K562 (cell line): ENCODE data around the gene TNFRSF18. TPM values are rescaled to one million over a fixed set of nuclear protein-coding genes. Genes with fewer than 3 reads are reported as not detected.

ENCODE experiments used
- ATAC-seq: fragments of 200-7000 bp; cut with Tn5 transposase; 3 replicates; pipeline ENCODE4 v1.9.1; 2020; ENCODE audit warnings: moderate library complexity
- BruUV-seq: library from RNA; stranded (reverse); fragments of 400-500 nt; replicated peaks from 2 replicates; lab custom pipeline; 2021; lab: Mats Ljungman, UMichigan
- CTCF ChIA-PET: fragments of 300-600 bp; formaldehyde crosslinking; extraction: SDS; loops from one replicate; lab custom pipeline; 2021; ENCODE audit warnings: low intra/inter-chr PET ratio; lab: Yijun Ruan, JAX
- POLR2A ChIA-PET: fragments of 300-600, 350-650 bp; sonication (Branson Sonifier 250); formaldehyde crosslinking; extraction: SDS; loops from one replicate; lab custom pipeline; 2021; ENCODE audit warnings: antibody characterized with exemption, inconsistent platforms; lab: Yijun Ruan, JAX
- DNase-seq, 4 experiments: peaks; one replicate each; pipeline versions ENCODE4 v3.0.0 to v3.0.0-alpha.2; 2011 to 2018; ENCODE audit warnings: low spot score in 3 of 4, mixed read lengths in 3 of 4; ENCODE audit errors: extremely low read depth in 1 of 4
- FAIRE-seq: peaks from 2 replicates; lab custom pipeline; 2011; peaks lifted over from hg19 to GRCh38; lab: Jason Lieb, UNC
- H2AFZ ChIP-seq: 2 replicates; pipeline ENCODE4 v1.6.0; 2011; ENCODE audit warnings: low read depth, low read length, control low read depth, inconsistent platforms
- H3K27ac ChIP-seq: fragments of 200-600 bp; 3 replicates; pipeline ENCODE4 v1.8.0; 2011; ENCODE audit warnings: low read depth, mild to moderate bottlenecking, control low read depth, inconsistent platforms, low read length, moderate library complexity, mixed read lengths; ENCODE audit errors: extremely low read depth
- H3K27me3 ChIP-seq, 2 experiments: fragments of 300-600 bp in 1 of 2; 2 replicates in 1 of 2; 3 replicates in 1 of 2; pipeline versions ENCODE4 v1.6.0 to v1.8.0; 2011; ENCODE audit warnings: inconsistent platforms in 2 of 2, low read length in 2 of 2, mild to moderate bottlenecking in 1 of 2, mixed read lengths in 1 of 2, moderate library complexity in 1 of 2; ENCODE audit not compliant: control insufficient read depth in 2 of 2, insufficient read depth in 2 of 2
- H3K36me3 ChIP-seq: fragments of 300-600 bp; 3 replicates; pipeline ENCODE4 v1.8.0; 2011; ENCODE audit warnings: mild to moderate bottlenecking, low read length, inconsistent platforms; ENCODE audit not compliant: control insufficient read depth, insufficient read depth
- H3K4me1 ChIP-seq, 2 experiments: fragments of 200-600 bp in 1 of 2; replicated peaks in 1 of 2; 2 replicates in 1 of 2; 3 replicates in 1 of 2; pipeline versions ENCODE4 v1.5.1 to v1.8.0; 2011; ENCODE audit warnings: inconsistent platforms in 2 of 2, low read length in 2 of 2, mild to moderate bottlenecking in 1 of 2, mixed read lengths in 1 of 2, moderate library complexity in 1 of 2; ENCODE audit not compliant: control insufficient read depth in 2 of 2, insufficient read depth in 2 of 2
- H3K4me2 ChIP-seq: 2 replicates; pipeline ENCODE4 v1.6.1; 2011; ENCODE audit warnings: low read length, control low read depth, inconsistent platforms, mixed read lengths; ENCODE audit not compliant: insufficient read depth
- H3K4me3 ChIP-seq: fragments of 200-600 bp; sonication (generic), shearing (Covaris generic); 2 replicates; pipeline ENCODE4 v1.5.1; 2016; ENCODE audit warnings: control low read depth, inconsistent platforms
- H3K79me2 ChIP-seq: fragments of 200-600 bp; 3 replicates; pipeline ENCODE4 v1.8.0; 2011; ENCODE audit warnings: low read length, inconsistent platforms; ENCODE audit not compliant: control insufficient read depth, insufficient read depth
- H3K9ac ChIP-seq, 2 experiments: 2 replicates each; pipeline versions ENCODE4 v1.6.0 to v1.6.1; 2011; ENCODE audit warnings: low read depth in 2 of 2, low read length in 2 of 2, control low read depth in 1 of 2, inconsistent platforms in 1 of 2, mild to moderate bottlenecking in 1 of 2, mixed read lengths in 1 of 2; ENCODE audit not compliant: insufficient read depth in 1 of 2
- H3K9me1 ChIP-seq: one replicate; pipeline ENCODE4 v1.6.0; 2011; ENCODE audit warnings: inconsistent platforms, mild to moderate bottlenecking, low read length, moderate library complexity; ENCODE audit not compliant: control insufficient read depth, insufficient read depth
- H3K9me3 ChIP-seq: replicated peaks from 2 replicates; pipeline ENCODE4 v1.5.1; 2011; ENCODE audit warnings: low read depth, low read length, inconsistent platforms; ENCODE audit not compliant: control insufficient read depth, insufficient read depth
- H4K20me1 ChIP-seq: replicated peaks from 2 replicates; pipeline ENCODE4 v1.6.1; 2011; ENCODE audit warnings: low read length, inconsistent platforms, mixed read lengths; ENCODE audit not compliant: control insufficient read depth, insufficient read depth
- KDM1A ChIP-seq, 2 experiments: fragments of 450-650 bp; IDR thresholded peaks; 2 replicates each; pipeline ENCODE4 v1.6.1; 2016; ENCODE audit warnings: mild to moderate bottlenecking in 2 of 2
- MAFK ChIP-seq: IDR thresholded peaks from 2 replicates; pipeline ENCODE4 v1.6.1; 2011; ENCODE audit warnings: low read length, improper control_type of control experiment
- POLR2G ChIP-seq: fragments of 200-400 bp; formaldehyde crosslinking; IDR thresholded peaks from 2 replicates; pipeline ENCODE4 v1.6.1; 2017; ENCODE audit warnings: low read depth, mild to moderate bottlenecking, antibody characterized with exemption, low read length, moderate library complexity
- WGBS: fragments of 100-300 bp; shearing (Covaris generic); methylation state at CpG from one replicate; pipeline ENCODE4 v1.1.6; 2016; ENCODE audit warnings: low coverage, mixed read lengths; ENCODE audit not compliant: insufficient coverage; ENCODE audit errors: missing lambda C conversion rate; 5-methylcytosine and 5-hydroxymethylcytosine counted together
- in situ Hi-C: fragments of 300-500 bp; cut with MboI; formaldehyde crosslinking; loops from 4 replicates; pipeline ENCODE4 v1.15.0; 2018; ENCODE audit warnings: inconsistent platforms, mixed read lengths
- intact Hi-C: fragments of 100-400 bp; cut with micrococcal nuclease; formaldehyde crosslinking; loops from 2 replicates; pipeline ENCODE4 v1.14.2; 2022
- polyA plus RNA-seq, 8 experiments: library from polyadenylated mRNA; depleted of rRNA in 4 of 8; stranded (reverse) in 5 of 8; unstranded in 3 of 8; fragments of >200 nt; fragmentation: Nextera tagmentation in 2 of 8; fragmentation: Illumina TruSeq in 1 of 8; extraction: Ambion mirVana in 2 of 8; extraction: Trizol in 1 of 8; gene quantifications; 2 replicates each; pipeline versions ENCODE4 v1.2.1 to v1.2.3, GENCODE V29; 2011 to 2014; ENCODE audit warnings: inconsistent platforms in 1 of 8, missing spikeins in 1 of 8
- total RNA-seq, 7 experiments: library from RNA; depleted of rRNA in 6 of 7; stranded (reverse); fragments of >200 nt in 6 of 7; fragmentation: Illumina TruSeq in 2 of 7; extraction: Trizol in 2 of 7; gene quantifications; 2 replicates each; pipeline versions ENCODE4 v1.2.1 to v1.2.3, GENCODE V29; 2011 to 2021; ENCODE audit warnings: low replicate concordance in 1 of 7

TNFRSF18 gene
- total and polyA plus RNA-seq, 9 of the 15 experiments (the other 6 are each of a cell fraction or from before 2014, with no cell fraction given), result 0.24 to 0.27 TPM; not detected in 7

GRCh38 chr1:1242461-1243265 is 36.3 kb upstream of the TNFRSF18 start:
- Histone ChIP-seq H3K36me3 (no peaks in the 10 kb centered on the region), H3K9ac (no peak overlapping the region), H3K9me1 (no peaks in the 10 kb centered on the region), H3K9me3 (no peaks in the 10 kb centered on the region), H3K27me3 (no peaks in the 10 kb centered on the region), H3K4me3 (no peak overlapping the region), H3K4me1 (peaks cover 0 to 91% of the 10 kb centered on the region in 2 experiments; a peak in 3 of 5 replicates), H2AFZ (no peak overlapping the region), H3K79me2 (no peaks in the 10 kb centered on the region), H3K4me2 (no peak overlapping the region), H4K20me1 (no peaks in the 10 kb centered on the region), H3K27ac (no peak overlapping the region)
- WGBS, result 69% methylated on average over 37 of the region's 41 CpGs
- no peak for DNase-seq
- ChIA-PET CTCF (no interaction called here), POLR2A (interaction anchor here (0.7 to 1.6 kb wide), 4 partner anchors 11 to 13 kb away, joined by 3 to 4 read pairs (median 3); partner anchors contain the start of genes B3GALT6 and SDF4)
- FAIRE-seq, result no peak
- in situ Hi-C loops (no loop called here), intact Hi-C loops (no loop called here)
- no TSS peak for BruUV-seq
- ATAC-seq, result no peak
- TF ChIP-seq POLR2G (peak; percentile 46; the same call in 1 of the 2 replicates), MAFK (no peak), KDM1A (IDR thresholded peaks at IDR 0.05) (no peak)
